ENCODE data around the gene PRSS56. TPM values are rescaled to one million over a fixed set of nuclear protein-coding genes. Genes with fewer than 3 reads are reported as not detected.

PRSS56 gene
- total RNA-seq, 1 experiment from 2014 or later, result 0.18 TPM

DNA sequence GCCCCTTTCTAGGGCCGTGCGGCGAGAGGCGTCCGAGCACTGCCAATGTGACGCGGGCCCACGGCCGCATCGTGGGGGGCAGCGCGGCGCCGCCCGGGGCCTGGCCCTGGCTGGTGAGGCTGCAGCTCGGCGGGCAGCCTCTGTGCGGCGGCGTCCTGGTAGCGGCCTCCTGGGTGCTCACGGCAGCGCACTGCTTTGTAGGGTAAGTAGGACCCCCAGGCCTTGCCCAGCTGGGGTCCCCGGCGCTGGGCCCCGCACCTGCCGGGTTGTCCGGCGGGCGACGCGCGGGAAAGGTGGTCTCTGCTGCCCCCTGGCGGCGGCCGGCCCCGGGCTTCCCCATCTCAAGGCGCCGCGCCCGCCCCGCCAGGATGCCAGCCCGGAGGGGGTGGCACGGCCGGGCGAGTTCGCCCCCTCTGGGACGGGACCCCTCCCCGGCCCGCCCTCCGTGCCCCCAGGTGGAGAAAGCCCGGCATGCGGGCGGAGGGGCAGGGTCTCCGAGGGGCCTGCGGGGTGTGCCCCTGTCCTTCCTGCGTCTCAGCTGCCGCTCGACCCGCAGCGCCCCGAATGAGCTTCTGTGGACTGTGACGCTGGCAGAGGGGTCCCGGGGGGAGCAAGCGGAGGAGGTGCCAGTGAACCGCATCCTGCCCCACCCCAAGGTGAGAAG, 1.9 kb downstream of the PRSS56 start:
- Histone ChIP-seq H3K27me3 (ENCODE audit: control insufficient read depth, insufficient read depth, low read length) (no peaks in the 10 kb centered on the region), H3K4me3 (ENCODE audit: low read depth in 2 of 2, low read length in 2 of 2) (0 out of 4 replicates have a peak overlapping the region, but pooled peaks of 1 of the 2 experiments have one; percentile 11), H3K4me1 (ENCODE audit: control insufficient read depth, insufficient read depth, low read length) (peaks cover 6% of the 10 kb centered on the region; the same call in 1 of the 2 replicates), H3K36me3 (ENCODE audit: control insufficient read depth, insufficient read depth, low read length) (no peaks in the 10 kb centered on the region), H3K27ac (ENCODE audit: low read length) (no peak overlapping the region), H3K9me3 (ENCODE audit: control insufficient read depth, insufficient read depth, low read depth, low read length) (no peaks in the 10 kb centered on the region)
- ChIA-PET POLR2A (no interaction called here), CTCF (interaction anchor here (0.5 to 1.9 kb wide), 4 partner anchors 20 to 75 kb away, joined by 3 to 7 read pairs (median 4); no protein-coding TSS in a partner anchor)
- ATAC-seq (peak; percentile 58), DNase-seq (ENCODE audit: low read depth, low spot score) (no peak)
- intact Hi-C loops (cut with micrococcal nuclease; ENCODE audit: unreplicated experiment) (loop anchor here (2.0 to 10.0 kb wide), 3 partner anchors 75 to 617 kb away; no protein-coding TSS in a partner anchor), in situ Hi-C loops (cut with HindIII; ENCODE audit: low pct_unique_long_range_greater_than_20kb, low sequenced_read_pairs) (no loop called here)
- BruUV-seq (replicated peaks), result no TSS peak
- TF ChIP-seq, protein P1, sequence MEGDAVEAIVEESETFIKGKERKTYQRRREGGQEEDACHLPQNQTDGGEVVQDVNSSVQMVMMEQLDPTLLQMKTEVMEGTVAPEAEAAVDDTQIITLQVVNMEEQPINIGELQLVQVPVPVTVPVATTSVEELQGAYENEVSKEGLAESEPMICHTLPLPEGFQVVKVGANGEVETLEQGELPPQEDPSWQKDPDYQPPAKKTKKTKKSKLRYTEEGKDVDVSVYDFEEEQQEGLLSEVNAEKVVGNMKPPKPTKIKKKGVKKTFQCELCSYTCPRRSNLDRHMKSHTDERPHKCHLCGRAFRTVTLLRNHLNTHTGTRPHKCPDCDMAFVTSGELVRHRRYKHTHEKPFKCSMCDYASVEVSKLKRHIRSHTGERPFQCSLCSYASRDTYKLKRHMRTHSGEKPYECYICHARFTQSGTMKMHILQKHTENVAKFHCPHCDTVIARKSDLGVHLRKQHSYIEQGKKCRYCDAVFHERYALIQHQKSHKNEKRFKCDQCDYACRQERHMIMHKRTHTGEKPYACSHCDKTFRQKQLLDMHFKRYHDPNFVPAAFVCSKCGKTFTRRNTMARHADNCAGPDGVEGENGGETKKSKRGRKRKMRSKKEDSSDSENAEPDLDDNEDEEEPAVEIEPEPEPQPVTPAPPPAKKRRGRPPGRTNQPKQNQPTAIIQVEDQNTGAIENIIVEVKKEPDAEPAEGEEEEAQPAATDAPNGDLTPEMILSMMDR (IDR thresholded peaks at IDR 0.05), result peak; percentile 96
- TF ChIP-seq POLR2AphosphoS5 (IDR thresholded peaks at IDR 0.05; ENCODE audit: low read depth, low read length), result no peak

DNA sequence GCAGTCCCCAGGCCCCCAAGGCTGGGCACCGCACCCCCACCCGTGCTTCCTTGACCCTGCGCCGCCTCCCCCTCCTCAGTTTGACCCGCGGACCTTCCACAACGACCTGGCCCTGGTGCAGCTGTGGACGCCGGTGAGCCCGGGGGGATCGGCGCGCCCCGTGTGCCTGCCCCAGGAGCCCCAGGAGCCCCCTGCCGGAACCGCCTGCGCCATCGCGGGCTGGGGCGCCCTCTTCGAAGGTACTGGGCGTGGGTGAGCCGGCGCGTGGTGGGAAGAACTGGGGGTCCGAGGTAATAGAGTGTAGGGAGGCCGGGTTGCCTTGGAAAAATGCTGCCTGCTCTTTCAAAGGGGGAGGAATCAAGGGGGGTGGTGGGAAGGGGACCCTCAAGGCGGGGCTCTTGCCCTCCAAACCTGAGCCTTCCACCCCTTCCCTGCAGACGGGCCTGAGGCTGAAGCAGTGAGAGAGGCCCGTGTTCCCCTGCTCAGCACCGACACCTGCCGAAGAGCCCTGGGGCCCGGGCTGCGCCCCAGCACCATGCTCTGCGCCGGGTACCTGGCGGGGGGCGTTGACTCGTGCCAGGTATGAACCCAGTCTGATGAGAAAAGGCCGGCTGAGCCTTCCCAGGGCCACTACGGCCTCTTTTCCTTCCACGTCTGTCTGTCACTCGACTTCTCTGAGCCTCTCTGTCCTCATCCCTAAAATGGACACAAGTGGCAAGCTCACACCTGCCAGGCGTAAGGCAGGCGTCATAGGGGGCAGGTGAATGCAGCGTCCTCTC, 2.6 kb downstream of the PRSS56 start:
- peak; percentile 37 for ATAC-seq
- TF ChIP-seq, protein P1 (IDR thresholded peaks at IDR 0.05), result no peak
- TF ChIP-seq, protein P2, sequence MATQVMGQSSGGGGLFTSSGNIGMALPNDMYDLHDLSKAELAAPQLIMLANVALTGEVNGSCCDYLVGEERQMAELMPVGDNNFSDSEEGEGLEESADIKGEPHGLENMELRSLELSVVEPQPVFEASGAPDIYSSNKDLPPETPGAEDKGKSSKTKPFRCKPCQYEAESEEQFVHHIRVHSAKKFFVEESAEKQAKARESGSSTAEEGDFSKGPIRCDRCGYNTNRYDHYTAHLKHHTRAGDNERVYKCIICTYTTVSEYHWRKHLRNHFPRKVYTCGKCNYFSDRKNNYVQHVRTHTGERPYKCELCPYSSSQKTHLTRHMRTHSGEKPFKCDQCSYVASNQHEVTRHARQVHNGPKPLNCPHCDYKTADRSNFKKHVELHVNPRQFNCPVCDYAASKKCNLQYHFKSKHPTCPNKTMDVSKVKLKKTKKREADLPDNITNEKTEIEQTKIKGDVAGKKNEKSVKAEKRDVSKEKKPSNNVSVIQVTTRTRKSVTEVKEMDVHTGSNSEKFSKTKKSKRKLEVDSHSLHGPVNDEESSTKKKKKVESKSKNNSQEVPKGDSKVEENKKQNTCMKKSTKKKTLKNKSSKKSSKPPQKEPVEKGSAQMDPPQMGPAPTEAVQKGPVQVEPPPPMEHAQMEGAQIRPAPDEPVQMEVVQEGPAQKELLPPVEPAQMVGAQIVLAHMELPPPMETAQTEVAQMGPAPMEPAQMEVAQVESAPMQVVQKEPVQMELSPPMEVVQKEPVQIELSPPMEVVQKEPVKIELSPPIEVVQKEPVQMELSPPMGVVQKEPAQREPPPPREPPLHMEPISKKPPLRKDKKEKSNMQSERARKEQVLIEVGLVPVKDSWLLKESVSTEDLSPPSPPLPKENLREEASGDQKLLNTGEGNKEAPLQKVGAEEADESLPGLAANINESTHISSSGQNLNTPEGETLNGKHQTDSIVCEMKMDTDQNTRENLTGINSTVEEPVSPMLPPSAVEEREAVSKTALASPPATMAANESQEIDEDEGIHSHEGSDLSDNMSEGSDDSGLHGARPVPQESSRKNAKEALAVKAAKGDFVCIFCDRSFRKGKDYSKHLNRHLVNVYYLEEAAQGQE (IDR thresholded peaks at IDR 0.05; ENCODE audit: insufficient read depth in 1 of 2, low read depth in 2 of 2, low read length in 1 of 2), result no peak
- TF ChIP-seq POLR2AphosphoS5 (IDR thresholded peaks at IDR 0.05; ENCODE audit: low read depth, low read length) (no peak), SIN3A (IDR thresholded peaks at IDR 0.05; ENCODE audit: borderline replicate concordance, insufficient read depth, low read depth, low read length) (no peak), TCF7L2 (IDR thresholded peaks at IDR 0.05; ENCODE audit: low read depth, low read length) (no peak)
- in situ Hi-C loops (cut with HindIII; ENCODE audit: low pct_unique_long_range_greater_than_20kb, low sequenced_read_pairs) (no loop called here), intact Hi-C loops (cut with micrococcal nuclease; ENCODE audit: unreplicated experiment) (loop anchor here (2.0 to 10.0 kb wide), 3 partner anchors 76 to 618 kb away; no protein-coding TSS in a partner anchor)
- Histone ChIP-seq H3K4me1 (ENCODE audit: control insufficient read depth, insufficient read depth, low read length) (peaks cover 6% of the 10 kb centered on the region; the same call in 1 of the 2 replicates), H3K9me3 (ENCODE audit: control insufficient read depth, insufficient read depth, low read depth, low read length) (no peaks in the 10 kb centered on the region), H3K4me3 (ENCODE audit: low read depth in 2 of 2, low read length in 2 of 2) (peak overlapping the region in 1 of 2 experiments; percentile 38; a peak in 1 of 4 replicates), H3K36me3 (ENCODE audit: control insufficient read depth, insufficient read depth, low read length) (no peaks in the 10 kb centered on the region), H3K27me3 (ENCODE audit: control insufficient read depth, insufficient read depth, low read length) (no peaks in the 10 kb centered on the region), H3K27ac (ENCODE audit: low read length) (no peak overlapping the region)
- no peak for DNase-seq (ENCODE audit: low read depth, low spot score)
- no TSS peak for BruUV-seq (replicated peaks)
- POLR2A ChIA-PET, result no interaction called here
- CTCF ChIA-PET, result interaction anchor here (0.5 to 1.9 kb wide), 7 partner anchors 8 to 605 kb away, joined by 3 to 7 read pairs (median 5); no protein-coding TSS in a partner anchor
